ENCODE results near the gene RASAL2. TPM values are rescaled to one million over a fixed set of nuclear protein-coding genes. Genes with fewer than 3 reads are reported as not detected.

The RASAL2 gene
- total RNA-seq, 1 experiment from 2014 or later = 8.2 TPM

GRCh38 chr1:178509414-178510007 is 415.6 kb downstream of the RASAL2 start:
- no peak for DNase-seq (ENCODE audit: low read depth)

GRCh38 chr1:178510155-178510554 is 416.3 kb downstream of the RASAL2 start:
- no peak for DNase-seq (ENCODE audit: low read depth)

GRCh38 chr1:178512566-178513277 is 418.8 kb downstream of the RASAL2 start, which contains the start of gene TEX35:
TEX35 (plus strand) TSS chr1:178513109; CDS start chr1:178513189, 80 bp downstream.
- DNase-seq (ENCODE audit: low read depth) = no peak

GRCh38 chr1:178513278-178513983 is 419.5 kb downstream of the RASAL2 start:
- peak; percentile 29 for DNase-seq (ENCODE audit: low read depth)

GRCh38 chr1:178516110-178516509 is 422.2 kb downstream of the RASAL2 start:
- no peak for DNase-seq (ENCODE audit: low read depth)

GRCh38 chr1:178518894-178519293 is 425.0 kb downstream of the RASAL2 start:
- no peak for DNase-seq (ENCODE audit: low read depth)

GRCh38 chr1:178520803-178521202 is 426.9 kb downstream of the RASAL2 start:
- no peak for DNase-seq (ENCODE audit: low read depth)

GRCh38 chr1:178521241-178521640 is 427.3 kb downstream of the RASAL2 start:
- DNase-seq (ENCODE audit: low read depth) = no peak

- no peak for DNase-seq (ENCODE audit: low read depth)
Measured at GRCh38 chr1:178527117-178527516, 433.2 kb downstream of the RASAL2 start.

GRCh38 chr1:178528228-178528952 is 434.5 kb downstream of the RASAL2 start:
- no peak for DNase-seq (ENCODE audit: low read depth)

- no peak for DNase-seq (ENCODE audit: low read depth)
Measured at GRCh38 chr1:178528953-178529335, 435.0 kb downstream of the RASAL2 start.

- DNase-seq (ENCODE audit: low read depth) = no peak
Measured at GRCh38 chr1:178529364-178530036, 435.6 kb downstream of the RASAL2 start.

- peak; percentile 93 for DNase-seq (ENCODE audit: low read depth)
Measured at GRCh38 chr1:178530037-178530402, 436.1 kb downstream of the RASAL2 start.

GRCh38 chr1:178530502-178530901 is 436.6 kb downstream of the RASAL2 start:
- DNase-seq (ENCODE audit: low read depth) = peak; percentile 29

GRCh38 chr1:178531887-178532286 is 438.0 kb downstream of the RASAL2 start:
- DNase-seq (ENCODE audit: low read depth) = no peak

- peak; percentile 69 for DNase-seq (ENCODE audit: low read depth)
Measured at GRCh38 chr1:178532392-178532791, 438.5 kb downstream of the RASAL2 start.

GRCh38 chr1:178533121-178533946 is 439.4 kb downstream of the RASAL2 start:
- DNase-seq (ENCODE audit: low read depth) = no peak

All from RPMI7951 (cell line).